NCI-H2196 (cell line): ENCODE results near the gene KITLG.
A peak's percentile ranks its signal among the peaks of the same experiment; 100 is the strongest.
"Not testable (repeated sequence)": the region's sequence is repeated elsewhere in the genome, so short reads cannot be mapped to it uniquely, and the experiment has no call there.

Source experiments
- DNase-seq: peaks from one replicate; lab custom pipeline; 2025; ENCODE audit not compliant: unreplicated experiment; lab: John Stamatoyannopoulos, UW

Gene KITLG

GRCh38 chr12:88544991-88545980, 35.0 kb downstream of the KITLG start:
- DNase-seq = no peak

DNA sequence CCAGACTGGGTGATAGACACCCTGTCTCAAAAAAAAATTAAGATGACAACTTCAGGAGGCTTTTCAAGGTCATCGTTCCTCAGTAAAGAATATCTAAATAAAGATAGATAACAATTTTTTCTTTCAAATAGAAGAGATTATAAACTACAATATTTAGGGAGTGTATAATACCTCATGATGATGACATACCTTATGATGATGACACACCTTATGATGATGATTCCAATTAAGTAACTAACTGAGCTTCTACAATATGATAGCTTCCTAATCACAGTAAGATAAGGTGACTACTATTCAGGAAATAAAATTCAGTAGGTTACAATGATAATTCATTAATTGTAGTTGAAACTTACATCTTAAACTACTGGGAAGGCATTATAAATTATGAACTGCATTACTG, 40.4 kb downstream of the KITLG start:
- no peak for DNase-seq

GRCh38 chr12:88538697-88539096, 41.6 kb downstream of the KITLG start:
- no peak for DNase-seq

- no peak for DNase-seq
Measured at GRCh38 chr12:88538250-88538649, 42.0 kb downstream of the KITLG start.

- DNase-seq = no peak
Measured at GRCh38 chr12:88530868-88531267, 49.4 kb downstream of the KITLG start.

- peak; percentile 27 for DNase-seq
Measured at GRCh38 chr12:88529531-88530488, 50.5 kb downstream of the KITLG start.

- DNase-seq = no peak
Measured at GRCh38 chr12:88522961-88523360, 57.3 kb downstream of the KITLG start.

GRCh38 chr12:88520436-88520820, 59.8 kb downstream of the KITLG start:
- DNase-seq = no peak

- DNase-seq = no peak
Measured at GRCh38 chr12:88519802-88520435, 60.4 kb downstream of the KITLG start.

- no peak for DNase-seq
Measured at GRCh38 chr12:88518863-88519403, 61.3 kb downstream of the KITLG start.

- no peak for DNase-seq
Measured at GRCh38 chr12:88516811-88517210, 63.5 kb downstream of the KITLG start.

DNA sequence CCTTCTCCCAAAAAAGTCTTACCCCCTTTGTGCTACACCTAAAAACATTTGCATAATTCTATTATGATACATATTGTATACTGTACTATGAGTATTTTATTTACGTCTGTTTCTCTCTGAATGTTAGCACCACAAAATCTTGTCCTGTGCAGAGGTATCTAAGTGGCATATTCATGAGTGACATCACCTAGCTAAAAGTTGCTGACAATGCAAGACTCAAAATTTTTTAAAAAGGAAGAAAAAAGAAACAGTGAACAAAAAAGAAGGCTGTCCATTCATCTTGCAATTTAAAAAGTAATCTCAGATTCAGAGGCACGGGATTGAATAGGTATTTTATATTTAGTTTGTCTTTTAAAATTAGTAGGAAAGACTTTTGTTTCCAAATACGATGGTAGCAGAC, 69.4 kb downstream of the KITLG start:
- DNase-seq = no peak

GRCh38 chr12:88509851-88510250, 70.4 kb downstream of the KITLG start:
- DNase-seq = no peak

DNA sequence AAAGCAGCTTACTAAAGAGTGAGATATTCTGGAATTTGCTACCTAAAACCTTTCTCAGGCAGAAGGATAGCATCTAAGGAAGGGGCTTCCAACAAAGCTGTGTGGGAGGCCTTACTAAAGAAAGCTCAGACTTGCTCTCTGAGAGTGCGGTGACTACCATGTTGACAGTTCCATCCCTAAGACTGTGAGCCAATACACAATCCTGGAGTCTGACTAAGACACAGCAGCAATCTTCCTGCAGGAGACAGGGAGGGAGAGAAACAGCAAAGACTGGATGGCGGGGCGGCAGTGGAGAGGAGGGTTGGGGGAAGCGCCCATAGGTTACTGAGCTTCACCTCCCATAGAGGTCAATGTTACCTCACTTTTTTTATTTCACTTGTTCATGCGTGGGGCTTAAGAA, 70.9 kb downstream of the KITLG start:
- no peak for DNase-seq

GRCh38 chr12:88507851-88508250, 72.4 kb downstream of the KITLG start:
- not testable (repeated sequence) for DNase-seq

DNA sequence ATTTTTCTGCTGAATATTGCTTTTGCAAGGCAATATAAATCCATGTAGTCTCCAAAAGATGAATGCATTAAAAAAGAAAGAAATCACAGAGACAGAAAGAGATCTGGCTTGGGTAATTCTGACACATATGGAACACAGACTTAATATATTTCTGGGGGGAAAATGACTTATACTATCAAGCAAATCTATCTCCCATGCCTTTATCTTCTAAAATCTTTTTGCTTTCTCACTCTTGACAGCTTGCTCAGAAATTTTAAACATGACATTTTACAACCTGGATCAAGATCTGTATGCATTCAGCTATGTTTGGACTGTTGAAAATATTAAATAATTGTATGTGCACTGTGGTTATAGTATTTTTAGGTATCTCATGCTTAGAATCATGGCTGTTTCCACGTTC, 73.0 kb downstream of the KITLG start:
- no peak for DNase-seq

DNA sequence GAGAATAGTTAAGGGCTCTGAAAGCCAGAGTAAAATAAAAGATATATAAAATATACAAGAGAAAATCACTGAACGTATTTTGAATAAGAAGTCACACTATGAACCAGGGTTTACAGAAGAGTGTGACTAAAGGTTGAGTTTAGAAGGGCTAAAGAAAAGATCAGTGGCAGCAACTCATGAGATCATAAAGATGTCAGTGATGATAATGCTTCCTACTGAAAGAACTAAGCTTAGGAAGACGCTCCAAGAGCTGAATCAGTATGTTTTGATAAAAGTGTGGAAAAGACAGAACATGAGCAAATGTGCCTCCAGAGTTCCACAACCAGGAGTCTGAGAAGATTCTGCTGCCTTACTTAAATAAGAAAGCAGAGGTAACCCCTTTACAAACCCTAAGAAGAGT, 74.6 kb downstream of the KITLG start:
- no peak for DNase-seq

DNA sequence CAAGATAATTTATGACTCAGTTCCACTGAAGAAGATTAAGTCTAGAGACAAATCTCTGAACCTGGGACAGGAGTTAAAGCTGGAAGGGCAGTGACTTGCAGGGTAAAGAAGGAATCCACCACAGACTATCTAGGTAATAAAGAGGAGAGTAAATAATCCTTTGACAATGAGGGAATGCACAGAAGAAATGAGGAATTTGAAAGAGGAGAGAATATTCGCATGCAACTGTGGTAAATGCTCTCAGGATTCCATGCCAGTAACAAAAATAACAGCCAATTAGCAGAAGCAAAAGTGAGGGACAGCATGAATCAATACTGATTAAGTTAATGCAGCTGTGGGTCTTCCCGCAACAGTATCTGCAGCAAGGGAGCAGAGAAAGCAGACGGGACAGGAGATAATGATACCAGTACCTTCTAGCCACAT, 77.0 kb downstream of the KITLG start:
- no peak for DNase-seq

- DNase-seq = no peak
Measured at GRCh38 chr12:88501972-88502938, 78.0 kb downstream of the KITLG start.

GRCh38 chr12:88496891-88497371, 83.3 kb downstream of the KITLG start:
- DNase-seq = no peak
